ENCODE results near the gene TRMT61A. TPM values are rescaled to one million over a fixed set of nuclear protein-coding genes. Genes with fewer than 3 reads are reported as not detected.

The TRMT61A gene
- total RNA-seq, 2 experiments from 2014 or later: 7.4 to 7.6 TPM

Other genes starting within 250 kb of the TRMT61A start
- 100 to 1,000 TPM; 192 to 196 TPM for gene EIF5, start 195.0 kb upstream of the TRMT61A start, total RNA-seq
- gene MARK3, start 143.8 kb upstream of the TRMT61A start, total RNA-seq: 10 to 100 TPM; 63.4 to 69.1 TPM
- gene CKB, start 6.4 kb upstream of the TRMT61A start, total RNA-seq: 1 to 10 TPM; 5.9 to 6.1 TPM
- gene BAG5, start 33.5 kb downstream of the TRMT61A start, total RNA-seq: 10 to 100 TPM; 23.2 to 23.8 TPM
- gene COA8, start 33.8 kb downstream of the TRMT61A start, total RNA-seq: 10 to 100 TPM; 46.2 to 48.9 TPM
- 100 to 1,000 TPM; 119 to 130 TPM for gene KLC1, start 100.0 kb downstream of the TRMT61A start, total RNA-seq
- 10 to 100 TPM; 41.9 to 48.5 TPM for gene XRCC3, start 186.3 kb downstream of the TRMT61A start, total RNA-seq
- gene ZFYVE21, start 186.6 kb downstream of the TRMT61A start, total RNA-seq: 10 to 100 TPM; 14.9 to 15.9 TPM